ENCODE results near the gene ARID1A.

The ARID1A gene

DNA sequence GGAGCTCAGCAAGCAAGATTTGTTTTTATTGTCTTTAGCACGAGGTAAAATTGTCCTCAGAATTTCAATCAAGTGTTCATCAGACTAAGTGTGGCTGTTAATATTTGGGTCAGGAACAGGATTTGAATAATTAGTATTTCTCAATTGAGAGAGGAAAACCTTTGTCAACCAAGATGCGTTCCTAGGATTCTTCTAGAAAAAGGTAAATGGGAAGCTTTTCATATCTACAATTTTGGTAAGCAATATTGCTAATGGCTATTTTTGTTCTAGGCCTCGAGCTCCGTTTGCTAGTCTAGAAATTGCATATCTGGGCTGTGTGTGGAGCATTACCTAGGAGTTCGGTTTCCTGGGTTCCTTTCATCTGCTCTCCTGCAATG lies 87.8 kb downstream of the ARID1A start:
- H3K4me3 ChIP-seq (ENCODE audit: low read length in 2 of 2): no peak overlapping the region
- H3K36me3 ChIP-seq (ENCODE audit: control insufficient read depth in 2 of 2, insufficient read depth in 2 of 2, low read length in 2 of 2): peaks cover 20 to 21% of the 10 kb centered on the region in 2 donors
- H3K27ac ChIP-seq (ENCODE audit: low read length): peak overlapping the region; percentile 12
- H3K4me1 ChIP-seq (ENCODE audit: control insufficient read depth, insufficient read depth, low read length): peaks cover 42% of the 10 kb centered on the region
- H3K9me3 ChIP-seq (ENCODE audit: control insufficient read depth in 2 of 2, low read length in 2 of 2): no peaks in the 10 kb centered on the region
- no peaks in the 10 kb centered on the region for H3K27me3 ChIP-seq (ENCODE audit: control insufficient read depth in 1 of 2, insufficient read depth in 2 of 2, low read length in 2 of 2)
- no peak overlapping the region for H3K9ac ChIP-seq (ENCODE audit: low read length in 2 of 2)

DNA sequence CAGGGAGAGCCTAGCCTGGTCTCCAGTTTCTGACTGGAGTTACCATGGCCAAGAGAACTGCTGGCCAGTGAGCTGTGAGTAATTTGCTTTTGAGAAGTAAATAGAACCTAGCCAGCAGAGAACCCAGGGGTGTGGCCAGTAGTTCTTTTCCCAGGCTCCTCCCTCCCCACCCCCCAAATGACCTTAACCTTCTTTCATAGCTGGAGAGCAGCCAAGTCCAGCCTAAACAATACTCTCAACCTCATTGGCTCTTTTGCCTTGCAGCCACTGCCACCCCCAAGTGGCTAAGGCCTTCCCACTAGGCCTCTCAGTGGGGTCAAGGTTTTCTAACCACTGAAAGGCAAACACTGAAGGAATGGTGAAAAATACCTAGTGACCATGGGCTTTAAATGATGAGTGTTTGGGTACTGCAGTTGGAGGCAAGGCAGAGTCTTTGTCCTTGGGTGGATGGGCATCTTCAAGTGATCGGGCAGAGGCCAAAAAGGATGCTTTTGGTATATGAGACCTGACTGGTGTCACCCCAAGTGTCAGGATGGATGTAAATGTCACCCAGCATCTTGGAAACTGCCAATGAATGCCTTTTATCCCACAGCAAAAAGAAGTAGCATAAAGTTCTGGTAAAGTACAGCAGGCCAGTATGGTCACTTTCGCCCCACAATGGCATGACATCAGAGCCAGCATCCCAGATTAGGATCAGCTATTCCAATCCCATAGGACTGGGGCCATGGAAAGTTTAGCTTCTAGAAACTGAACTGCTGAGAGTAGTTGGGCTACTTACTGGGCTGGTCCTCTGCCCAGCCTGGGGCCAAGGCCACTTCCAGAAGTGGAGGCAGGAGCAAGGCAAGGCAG lies 88.4 kb downstream of the ARID1A start:
- Histone ChIP-seq H3K9ac (ENCODE audit: low read length in 2 of 2) (no peak overlapping the region), H3K4me3 (ENCODE audit: low read length in 2 of 2) (peak overlapping the region in 1 of 2 donors; percentile 35), H3K4me1 (ENCODE audit: control insufficient read depth, insufficient read depth, low read length) (peaks cover 49% of the 10 kb centered on the region), H3K27me3 (ENCODE audit: control insufficient read depth in 1 of 2, insufficient read depth in 2 of 2, low read length in 2 of 2) (no peaks in the 10 kb centered on the region), H3K9me3 (ENCODE audit: control insufficient read depth in 2 of 2, low read length in 2 of 2) (no peaks in the 10 kb centered on the region), H3K27ac (ENCODE audit: low read length) (peak overlapping the region; percentile 12), H3K36me3 (ENCODE audit: control insufficient read depth in 2 of 2, insufficient read depth in 2 of 2, low read length in 2 of 2) (peaks cover 13 to 15% of the 10 kb centered on the region in 2 donors)

- Histone ChIP-seq H3K4me3 (ENCODE audit: low read length in 2 of 2) (no peak overlapping the region), H3K27ac (ENCODE audit: low read length) (peak overlapping the region; percentile 12), H3K4me1 (ENCODE audit: control insufficient read depth, insufficient read depth, low read length) (peaks cover 52% of the 10 kb centered on the region), H3K9me3 (ENCODE audit: control insufficient read depth in 2 of 2, low read length in 2 of 2) (no peaks in the 10 kb centered on the region), H3K9ac (ENCODE audit: low read length in 2 of 2) (no peak overlapping the region), H3K36me3 (ENCODE audit: control insufficient read depth in 2 of 2, insufficient read depth in 2 of 2, low read length in 2 of 2) (peaks cover 8 to 10% of the 10 kb centered on the region in 2 donors), H3K27me3 (ENCODE audit: control insufficient read depth in 1 of 2, insufficient read depth in 2 of 2, low read length in 2 of 2) (no peaks in the 10 kb centered on the region)
Measured at GRCh38 chr1:26784886-26785285, 89.1 kb downstream of the ARID1A start.

- no peaks in the 10 kb centered on the region for H3K27me3 ChIP-seq (ENCODE audit: control insufficient read depth in 1 of 2, insufficient read depth in 2 of 2, low read length in 2 of 2)
- H3K27ac ChIP-seq (ENCODE audit: low read length): peak overlapping the region; percentile 100
- no peaks in the 10 kb centered on the region for H3K9me3 ChIP-seq (ENCODE audit: control insufficient read depth in 2 of 2, low read length in 2 of 2)
- peaks cover 0 to 2% of the 10 kb centered on the region in 2 donors for H3K36me3 ChIP-seq (ENCODE audit: control insufficient read depth in 2 of 2, insufficient read depth in 2 of 2, low read length in 2 of 2)
- H3K4me3 ChIP-seq (ENCODE audit: low read length in 2 of 2): no peak overlapping the region
- H3K4me1 ChIP-seq (ENCODE audit: control insufficient read depth, insufficient read depth, low read length): peaks cover 45% of the 10 kb centered on the region
- peak overlapping the region in 1 of 2 donors; percentile 16 for H3K9ac ChIP-seq (ENCODE audit: low read length in 2 of 2)
Measured at GRCh38 chr1:26785611-26786436, 90.0 kb downstream of the ARID1A start.

GRCh38 chr1:26786437-26787380 lies 90.9 kb downstream of the ARID1A start:
- no peaks in the 10 kb centered on the region for H3K9me3 ChIP-seq (ENCODE audit: control insufficient read depth in 2 of 2, low read length in 2 of 2)
- peaks cover 39% of the 10 kb centered on the region for H3K4me1 ChIP-seq (ENCODE audit: control insufficient read depth, insufficient read depth, low read length)
- H3K4me3 ChIP-seq (ENCODE audit: low read length in 2 of 2): peak overlapping the region; percentile 94
- H3K9ac ChIP-seq (ENCODE audit: low read length in 2 of 2): peak overlapping the region; percentile 99
- H3K27me3 ChIP-seq (ENCODE audit: control insufficient read depth in 1 of 2, insufficient read depth in 2 of 2, low read length in 2 of 2): no peaks in the 10 kb centered on the region
- H3K27ac ChIP-seq (ENCODE audit: low read length): peak overlapping the region; percentile 100
- peaks cover 0 to 5% of the 10 kb centered on the region in 2 donors for H3K36me3 ChIP-seq (ENCODE audit: control insufficient read depth in 2 of 2, insufficient read depth in 2 of 2, low read length in 2 of 2)

DNA sequence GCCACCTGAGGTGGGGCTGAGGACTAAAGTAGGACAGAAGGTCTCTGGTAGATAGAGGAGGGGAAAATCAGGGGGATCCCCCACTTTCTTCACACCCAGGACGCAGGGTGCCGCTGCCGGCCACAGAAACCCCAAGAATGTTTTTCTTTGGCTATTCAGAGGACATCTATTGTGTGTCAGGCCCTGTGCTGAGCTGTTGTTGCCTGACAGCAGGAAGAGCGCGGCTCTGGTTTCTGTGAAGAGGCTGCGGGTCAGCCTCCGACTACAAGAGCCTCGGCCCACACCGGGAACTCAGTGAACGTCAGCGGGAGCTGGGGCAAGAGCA lies 91.5 kb downstream of the ARID1A start:
- no peaks in the 10 kb centered on the region for H3K9me3 ChIP-seq (ENCODE audit: control insufficient read depth in 2 of 2, low read length in 2 of 2)
- peaks cover 39% of the 10 kb centered on the region for H3K4me1 ChIP-seq (ENCODE audit: control insufficient read depth, insufficient read depth, low read length)
- H3K9ac ChIP-seq (ENCODE audit: low read length in 2 of 2): peak overlapping the region; percentile 99
- peaks cover 0 to 6% of the 10 kb centered on the region in 2 donors for H3K36me3 ChIP-seq (ENCODE audit: control insufficient read depth in 2 of 2, insufficient read depth in 2 of 2, low read length in 2 of 2)
- H3K27ac ChIP-seq (ENCODE audit: low read length): peak overlapping the region; percentile 100
- H3K4me3 ChIP-seq (ENCODE audit: low read length in 2 of 2): peak overlapping the region; percentile 94
- H3K27me3 ChIP-seq (ENCODE audit: control insufficient read depth in 1 of 2, insufficient read depth in 2 of 2, low read length in 2 of 2): no peaks in the 10 kb centered on the region

DNA sequence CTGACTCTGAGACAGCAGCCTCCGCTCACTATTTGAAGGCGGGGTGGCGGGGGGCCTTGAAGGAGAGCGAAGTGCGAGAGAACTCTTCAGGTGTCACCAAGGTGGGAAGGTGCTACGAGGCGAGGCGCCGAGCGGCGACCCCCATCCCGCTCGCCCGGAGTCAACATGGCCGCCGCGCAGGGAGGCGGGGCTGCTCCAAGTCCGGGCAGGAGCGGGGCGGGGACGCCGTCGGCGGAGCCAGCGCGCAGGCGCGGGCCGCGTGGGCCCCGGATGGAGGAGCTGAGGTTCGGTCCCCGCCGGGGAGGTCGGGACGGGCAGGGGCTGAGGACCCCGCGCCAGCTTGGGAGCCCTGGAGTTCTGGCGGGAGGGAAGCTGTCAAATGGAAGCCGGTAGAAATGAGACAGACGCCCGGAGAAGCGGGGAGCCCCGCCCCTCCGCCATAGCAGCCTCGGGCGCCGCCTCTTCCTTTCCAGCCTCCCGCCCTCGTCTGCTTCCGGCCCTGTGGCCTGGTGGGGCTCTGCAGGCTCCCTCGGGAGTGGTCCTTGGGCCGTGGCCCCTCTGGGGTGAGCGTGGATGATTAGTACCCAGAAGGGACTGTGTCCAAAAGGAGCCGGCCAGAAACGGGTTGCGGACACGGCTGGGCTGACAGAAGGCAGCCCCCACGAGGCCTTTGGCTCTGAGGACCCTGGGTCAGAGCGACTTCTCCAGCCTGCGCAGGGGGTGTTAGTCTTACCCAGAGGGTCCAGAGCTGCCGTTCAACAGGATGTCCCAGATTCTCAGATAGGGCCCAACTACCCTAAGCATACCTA lies 92.1 kb downstream of the ARID1A start, which contains the start of gene PIGV:
PIGV (plus strand) TSS at position 245 of the 809 bp plus-strand sequence. CDS start 2,866 bp downstream, outside the sequence.
- Histone ChIP-seq H3K36me3 (ENCODE audit: control insufficient read depth in 2 of 2, insufficient read depth in 2 of 2, low read length in 2 of 2) (peaks cover 0 to 6% of the 10 kb centered on the region in 2 donors), H3K4me1 (ENCODE audit: control insufficient read depth, insufficient read depth, low read length) (peaks cover 39% of the 10 kb centered on the region), H3K4me3 (ENCODE audit: low read length in 2 of 2) (peak within 1 kb of the TSS; percentile 94), H3K9ac (ENCODE audit: low read length in 2 of 2) (peak within 1 kb of the TSS; percentile 99), H3K9me3 (ENCODE audit: control insufficient read depth in 2 of 2, low read length in 2 of 2) (no peaks in the 10 kb centered on the region), H3K27me3 (ENCODE audit: control insufficient read depth in 1 of 2, insufficient read depth in 2 of 2, low read length in 2 of 2) (no peaks in the 10 kb centered on the region), H3K27ac (ENCODE audit: low read length) (peak within 1 kb of the TSS; percentile 100)

- peak overlapping the region; percentile 99 for H3K9ac ChIP-seq (ENCODE audit: low read length in 2 of 2)
- no peaks in the 10 kb centered on the region for H3K9me3 ChIP-seq (ENCODE audit: control insufficient read depth in 2 of 2, low read length in 2 of 2)
- no peaks in the 10 kb centered on the region for H3K27me3 ChIP-seq (ENCODE audit: control insufficient read depth in 1 of 2, insufficient read depth in 2 of 2, low read length in 2 of 2)
- H3K36me3 ChIP-seq (ENCODE audit: control insufficient read depth in 2 of 2, insufficient read depth in 2 of 2, low read length in 2 of 2): peaks cover 0 to 6% of the 10 kb centered on the region in 2 donors
- H3K27ac ChIP-seq (ENCODE audit: low read length): peak overlapping the region; percentile 100
- H3K4me3 ChIP-seq (ENCODE audit: low read length in 2 of 2): peak overlapping the region; percentile 94
- H3K4me1 ChIP-seq (ENCODE audit: control insufficient read depth, insufficient read depth, low read length): peaks cover 39% of the 10 kb centered on the region
Measured at GRCh38 chr1:26788515-26788785, 92.6 kb downstream of the ARID1A start.

DNA sequence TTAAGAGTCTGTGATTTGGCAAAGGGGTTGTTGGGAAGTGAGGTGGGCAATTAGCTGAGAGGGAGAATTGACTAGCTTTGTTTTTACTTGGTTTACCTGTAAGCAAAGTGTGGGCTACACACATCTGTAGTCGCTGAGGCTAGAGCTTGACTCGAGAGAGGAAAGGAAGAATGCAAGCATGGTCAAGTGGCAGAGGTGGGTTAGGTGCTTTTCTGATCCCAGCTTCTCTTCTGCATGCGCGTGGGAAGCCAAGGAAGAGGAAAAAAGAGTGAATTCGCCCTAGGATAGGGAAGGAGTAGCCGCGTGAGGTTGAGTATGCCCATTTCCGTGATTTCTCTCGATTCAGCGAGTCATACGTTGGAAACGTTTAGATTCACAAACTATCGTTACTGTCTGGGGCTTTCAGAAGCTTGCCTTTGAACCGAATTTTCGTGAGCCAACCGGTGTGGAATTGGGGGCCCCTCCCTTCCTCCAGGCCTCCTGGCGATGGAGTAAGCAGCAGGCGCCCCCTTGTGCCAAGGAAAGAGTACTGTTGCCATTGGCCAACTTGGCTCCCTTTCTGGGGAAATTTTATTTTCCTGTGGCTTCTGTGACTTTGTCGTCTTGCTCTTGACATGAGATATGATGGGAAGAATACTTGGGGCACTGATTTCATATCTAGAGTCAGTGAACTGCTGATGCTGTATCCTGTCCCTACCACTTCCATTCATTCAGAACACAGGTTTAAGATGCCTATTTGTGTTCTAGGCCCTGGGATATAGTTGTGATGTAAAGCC lies 93.2 kb downstream of the ARID1A start:
- H3K36me3 ChIP-seq (ENCODE audit: control insufficient read depth in 2 of 2, insufficient read depth in 2 of 2, low read length in 2 of 2): peaks cover 2 to 8% of the 10 kb centered on the region in 2 donors
- no peaks in the 10 kb centered on the region for H3K27me3 ChIP-seq (ENCODE audit: control insufficient read depth in 1 of 2, insufficient read depth in 2 of 2, low read length in 2 of 2)
- peaks cover 36% of the 10 kb centered on the region for H3K4me1 ChIP-seq (ENCODE audit: control insufficient read depth, insufficient read depth, low read length)
- peak overlapping the region; percentile 100 for H3K27ac ChIP-seq (ENCODE audit: low read length)
- peak overlapping the region; percentile 94 for H3K4me3 ChIP-seq (ENCODE audit: low read length in 2 of 2)
- peak overlapping the region; percentile 99 for H3K9ac ChIP-seq (ENCODE audit: low read length in 2 of 2)
- H3K9me3 ChIP-seq (ENCODE audit: control insufficient read depth in 2 of 2, low read length in 2 of 2): no peaks in the 10 kb centered on the region

Measured in stomach smooth muscle (tissue), 2 donors.